Calu3 (cell line): ENCODE data around the gene S1PR2. TPM values are rescaled to one million over a fixed set of nuclear protein-coding genes. Genes with fewer than 3 reads are reported as not detected.
"Not testable (repeated sequence)": the region's sequence is repeated elsewhere in the genome, so short reads cannot be mapped to it uniquely, and the experiment has no call there.

Source experiments
- BruUV-seq: library from RNA; stranded (reverse); fragments of 400-500 nt; replicated peaks from 2 replicates; lab custom pipeline; 2021; lab: Mats Ljungman, UMichigan
- CTCF ChIA-PET: fragments of 300-600 bp; sonication (Branson Sonifier 250); formaldehyde crosslinking; loops from one replicate; lab custom pipeline; 2022; ENCODE audit warnings: antibody characterized with exemption; lab: Charles Lee
- DNase-seq: peaks from one replicate; pipeline ENCODE4 v3.0.0; 2022
- H3K27ac Mint-ChIP-seq: one replicate; pipeline ENCODE4 v1.8.0; 2022; ENCODE audit warnings: mixed read lengths; ENCODE audit not compliant: unreplicated experiment
- H3K27me3 Mint-ChIP-seq: one replicate; pipeline ENCODE4 v1.8.0; 2022; ENCODE audit warnings: mixed read lengths; ENCODE audit not compliant: unreplicated experiment
- H3K36me3 Mint-ChIP-seq: one replicate; pipeline ENCODE4 v1.8.0; 2022; ENCODE audit warnings: mild to moderate bottlenecking, moderate library complexity, mixed read lengths; ENCODE audit not compliant: insufficient read depth, unreplicated experiment
- H3K4me1 Mint-ChIP-seq: one replicate; pipeline ENCODE4 v1.8.0; 2022; ENCODE audit warnings: mild to moderate bottlenecking, low read depth, mixed read lengths; ENCODE audit not compliant: unreplicated experiment
- H3K4me3 Mint-ChIP-seq: one replicate; pipeline ENCODE4 v1.8.0; 2022; ENCODE audit warnings: mild to moderate bottlenecking, low read depth, moderate library complexity, mixed read lengths; ENCODE audit not compliant: unreplicated experiment
- H3K9me3 Mint-ChIP-seq: one replicate; pipeline ENCODE4 v1.8.0; 2022; ENCODE audit warnings: low read depth, mixed read lengths; ENCODE audit not compliant: unreplicated experiment
- CTCF ChIP-seq: fragments of 200-600 bp; IDR thresholded peaks from one replicate; pipeline ENCODE4 v1.8.0; 2022; ENCODE audit warnings: antibody characterized with exemption; ENCODE audit not compliant: unreplicated experiment
- intact Hi-C: fragments of 100-400 bp; cut with micrococcal nuclease; formaldehyde crosslinking; loops from one replicate; pipeline ENCODE4 v1.10.0; 2022; ENCODE audit not compliant: unreplicated experiment
- microRNA-seq: library from miRNA; unstranded; fragments of <30 nt; microRNA quantifications from one replicate; pipeline ENCODE4 v1.2.0, GENCODE V29; 2022
- total RNA-seq: library from RNA; stranded (reverse); gene quantifications from 2 replicates; pipeline ENCODE4 v1.2.3, GENCODE V29; 2022

S1PR2 gene
- total RNA-seq, 1 experiment from 2014 or later: 4.8 TPM

- BruUV-seq: no TSS peak
- Mint-ChIP-seq H3K4me3 (no peak overlapping the region), H3K36me3 (peaks cover 25% of the 10 kb centered on the region), H3K4me1 (peaks cover 10% of the 10 kb centered on the region), H3K27ac (no peak overlapping the region), H3K27me3 (no peaks in the 10 kb centered on the region), H3K9me3 (no peaks in the 10 kb centered on the region)
- CTCF ChIA-PET: no interaction called here
- no peak for TF ChIP-seq CTCF
- no peak for DNase-seq
- intact Hi-C loops: no loop called here
These were observed 50.7 kb downstream of the S1PR2 start for GRCh38 chr19:10180459-10180858.

GRCh38 chr19:10180024-10180423 lies 51.1 kb downstream of the S1PR2 start:
- H3K27ac Mint-ChIP-seq, H3K9me3 Mint-ChIP-seq, CTCF ChIA-PET, intact Hi-C loops, H3K4me3 Mint-ChIP-seq, H3K27me3 Mint-ChIP-seq, DNase-seq: not testable (repeated sequence)
- Mint-ChIP-seq H3K4me1 (peaks cover 10% of the 10 kb centered on the region), H3K36me3 (peaks cover 27% of the 10 kb centered on the region)
- BruUV-seq: TSS peak; percentile 25

GRCh38 chr19:10173527-10173926 lies 57.6 kb downstream of the S1PR2 start:
- intact Hi-C loops: no loop called here
- DNase-seq: peak; percentile 1
- peaks cover 66% of the 10 kb centered on the region for H3K36me3 Mint-ChIP-seq
- no TSS peak for BruUV-seq
- no peak overlapping the region for H3K4me3 Mint-ChIP-seq
- TF ChIP-seq CTCF: no peak
- peaks cover 12% of the 10 kb centered on the region for H3K4me1 Mint-ChIP-seq
- no peaks in the 10 kb centered on the region for H3K27me3 Mint-ChIP-seq
- CTCF ChIA-PET: no interaction called here
- H3K9me3 Mint-ChIP-seq: no peaks in the 10 kb centered on the region
- H3K27ac Mint-ChIP-seq: no peak overlapping the region

Small RNA genes within 50 kb of the gene (microRNA-seq; reads per million reads assigned to microRNA genes)
- gene MIR4322: not detected

Other genes starting within 250 kb of the S1PR2 start
- gene COL5A3, start 220.8 kb downstream of the S1PR2 start, total RNA-seq: 0.26 and 0.49 TPM in 2 replicates
- gene RDH8, start 217.8 kb downstream of the S1PR2 start, total RNA-seq: not detected in 2 replicates
- gene SHFL, start 145.0 kb downstream of the S1PR2 start, total RNA-seq: 37.3 and 61.5 TPM in 2 replicates
- gene ANGPTL6, start 128.7 kb downstream of the S1PR2 start, total RNA-seq: 0.59 and 1.2 TPM in 2 replicates
- gene PPAN, start 125.0 kb downstream of the S1PR2 start, total RNA-seq: 52.2 and 56.4 TPM in 2 replicates
- 20.7 and 25.2 TPM in 2 replicates for gene P2RY11, start 119.6 kb downstream of the S1PR2 start, total RNA-seq
- gene EIF3G, start 111.4 kb downstream of the S1PR2 start, total RNA-seq: 143 and 149 TPM in 2 replicates
- gene DNMT1, start 36.4 kb downstream of the S1PR2 start, total RNA-seq: 133 and 139 TPM in 2 replicates
- 59.2 and 60.4 TPM in 2 replicates for gene MRPL4, start 20.9 kb upstream of the S1PR2 start, total RNA-seq
- gene ICAM1, start 39.8 kb upstream of the S1PR2 start, total RNA-seq: 91.0 and 147 TPM in 2 replicates
- gene ICAM4, start 55.6 kb upstream of the S1PR2 start, total RNA-seq: 1.6 and 1.7 TPM in 2 replicates
- 0.61 and 1.3 TPM in 2 replicates for gene ICAM5, start 58.6 kb upstream of the S1PR2 start, total RNA-seq
- 4.6 and 7.0 TPM in 2 replicates for gene ZGLP1, start 78.5 kb upstream of the S1PR2 start, total RNA-seq
- 18.7 and 18.9 TPM in 2 replicates for gene FDX2, start 84.7 kb upstream of the S1PR2 start, total RNA-seq
- 38.5 and 43.2 TPM in 2 replicates for gene RAVER1, start 102.2 kb upstream of the S1PR2 start, total RNA-seq
- gene ICAM3, start 108.3 kb upstream of the S1PR2 start, total RNA-seq: 10.8 and 11.1 TPM in 2 replicates
- 120 and 130 TPM in 2 replicates for gene TYK2, start 149.2 kb upstream of the S1PR2 start, total RNA-seq
- 181 and 187 TPM in 2 replicates for gene CDC37, start 172.2 kb upstream of the S1PR2 start, total RNA-seq
- gene PDE4A, start 189.2 kb upstream of the S1PR2 start, total RNA-seq: 2.8 and 3.6 TPM in 2 replicates